A673 (cell line): Measurements from ENCODE around the gene ICAM4.

ENCODE experiments used
- EZH2 ChIP-seq: fragments of 200-600 bp; sonication (generic); IDR thresholded peaks from 2 replicates; pipeline ENCODE4 v1.6.1; 2017; ENCODE audit warnings: borderline replicate concordance, low read depth, mild to moderate bottlenecking, mixed read lengths, antibody characterized with exemption, low read length; ENCODE audit not compliant: poor library complexity, severe bottlenecking
- TF ChIP-seq, protein P1 (sequence below): fragments of 300-800, 200-600 bp; sonication (generic); conservative IDR thresholded peaks from 2 replicates; pipeline ENCODE4 v1.5.1; 2017; ENCODE audit warnings: low read depth, mild to moderate bottlenecking, antibody characterized with exemption, low read length, moderate library complexity, mixed read lengths

DNA sequence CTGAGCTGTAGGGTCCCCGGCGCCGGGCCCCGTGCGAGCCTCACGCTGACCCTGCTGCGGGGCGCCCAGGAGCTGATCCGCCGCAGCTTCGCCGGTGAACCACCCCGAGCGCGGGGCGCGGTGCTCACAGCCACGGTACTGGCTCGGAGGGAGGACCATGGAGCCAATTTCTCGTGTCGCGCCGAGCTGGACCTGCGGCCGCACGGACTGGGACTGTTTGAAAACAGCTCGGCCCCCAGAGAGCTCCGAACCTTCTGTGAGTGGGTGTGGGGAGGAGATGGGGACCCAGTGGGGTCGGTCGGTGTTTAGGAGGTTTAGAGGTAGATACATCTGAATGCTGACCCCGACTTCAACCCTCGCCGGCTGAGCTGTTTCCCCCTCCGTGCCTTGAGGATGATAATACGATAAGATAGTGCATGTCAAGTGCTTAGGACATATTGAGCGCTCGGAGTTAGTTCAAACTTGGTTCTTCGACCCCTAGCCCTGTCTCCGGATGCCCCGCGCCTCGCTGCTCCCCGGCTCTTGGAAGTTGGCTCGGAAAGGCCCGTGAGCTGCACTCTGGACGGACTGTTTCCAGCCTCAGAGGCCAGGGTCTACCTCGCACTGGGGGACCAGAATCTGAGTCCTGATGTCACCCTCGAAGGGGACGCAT is 4.9 kb downstream of the ICAM4 start:
- TF ChIP-seq, protein P1, sequence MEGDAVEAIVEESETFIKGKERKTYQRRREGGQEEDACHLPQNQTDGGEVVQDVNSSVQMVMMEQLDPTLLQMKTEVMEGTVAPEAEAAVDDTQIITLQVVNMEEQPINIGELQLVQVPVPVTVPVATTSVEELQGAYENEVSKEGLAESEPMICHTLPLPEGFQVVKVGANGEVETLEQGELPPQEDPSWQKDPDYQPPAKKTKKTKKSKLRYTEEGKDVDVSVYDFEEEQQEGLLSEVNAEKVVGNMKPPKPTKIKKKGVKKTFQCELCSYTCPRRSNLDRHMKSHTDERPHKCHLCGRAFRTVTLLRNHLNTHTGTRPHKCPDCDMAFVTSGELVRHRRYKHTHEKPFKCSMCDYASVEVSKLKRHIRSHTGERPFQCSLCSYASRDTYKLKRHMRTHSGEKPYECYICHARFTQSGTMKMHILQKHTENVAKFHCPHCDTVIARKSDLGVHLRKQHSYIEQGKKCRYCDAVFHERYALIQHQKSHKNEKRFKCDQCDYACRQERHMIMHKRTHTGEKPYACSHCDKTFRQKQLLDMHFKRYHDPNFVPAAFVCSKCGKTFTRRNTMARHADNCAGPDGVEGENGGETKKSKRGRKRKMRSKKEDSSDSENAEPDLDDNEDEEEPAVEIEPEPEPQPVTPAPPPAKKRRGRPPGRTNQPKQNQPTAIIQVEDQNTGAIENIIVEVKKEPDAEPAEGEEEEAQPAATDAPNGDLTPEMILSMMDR = no peak
- TF ChIP-seq EZH2 = no peak
